Panc1 (cell line): ENCODE data around the gene FUT3. TPM values are rescaled to one million over a fixed set of nuclear protein-coding genes. Genes with fewer than 3 reads are reported as not detected.

Experiments used
- ATAC-seq: fragments of 200-7000 bp; cut with Tn5 transposase; 2 replicates; pipeline ENCODE4 v1.9.1; 2020; ENCODE audit warnings: mild to moderate bottlenecking, moderate library complexity
- BruUV-seq: library from RNA; stranded (reverse); fragments of 400-500 nt; replicated peaks from 2 replicates; lab custom pipeline; 2021; lab: Mats Ljungman, UMichigan
- CTCF ChIA-PET: fragments of 300-600 bp; sonication (Branson Sonifier 250); formaldehyde crosslinking; loops from one replicate; lab custom pipeline; 2022; ENCODE audit warnings: antibody characterized with exemption; lab: Charles Lee
- POLR2A ChIA-PET: fragments of 300-600 bp; sonication (Branson Sonifier 250); formaldehyde crosslinking; loops from one replicate; lab custom pipeline; 2022; ENCODE audit warnings: antibody characterized with exemption; lab: Charles Lee
- DNase-seq: peaks from one replicate; pipeline ENCODE4 v3.0.0-alpha.2; 2010; ENCODE audit warnings: low read depth, low spot score
- H3K27ac ChIP-seq: 2 replicates; pipeline ENCODE4 v1.5.1; 2011; ENCODE audit warnings: mild to moderate bottlenecking, low read length, inconsistent platforms
- H3K27me3 ChIP-seq: fragments of 200-500 bp; sonication (Bioruptor generic); 2 replicates; pipeline ENCODE4 v1.6.0; 2014; ENCODE audit warnings: low read length, inconsistent platforms; ENCODE audit not compliant: control insufficient read depth, insufficient read depth
- H3K36me3 ChIP-seq: fragments of 200-500 bp; sonication (Bioruptor generic); 2 replicates; pipeline ENCODE4 v1.5.1; 2014; ENCODE audit warnings: inconsistent platforms, mild to moderate bottlenecking, low read length, moderate library complexity; ENCODE audit not compliant: control insufficient read depth, insufficient read depth
- H3K4me1 ChIP-seq: 2 replicates; pipeline ENCODE4 v1.5.1; 2011; ENCODE audit warnings: inconsistent platforms, mild to moderate bottlenecking, low read length, moderate library complexity; ENCODE audit not compliant: control insufficient read depth, insufficient read depth
- H3K4me3 ChIP-seq, 2 experiments: 2 replicates each; pipeline ENCODE4 v1.5.1; 2011 to 2012; ENCODE audit warnings: low read depth in 2 of 2, low read length in 2 of 2, mild to moderate bottlenecking in 2 of 2, inconsistent platforms in 1 of 2, moderate library complexity in 1 of 2
- H3K9me3 ChIP-seq: fragments of 200-500 bp; sonication (Bioruptor generic); 2 replicates; pipeline ENCODE4 v1.5.1; 2014; ENCODE audit warnings: low read depth, mild to moderate bottlenecking, inconsistent platforms, low read length, moderate library complexity; ENCODE audit not compliant: control insufficient read depth, insufficient read depth
- POLR2AphosphoS5 ChIP-seq: IDR thresholded peaks from 2 replicates; pipeline ENCODE4 v1.6.1; 2012; ENCODE audit warnings: mild to moderate bottlenecking, low read depth, low read length, moderate library complexity
- SIN3A ChIP-seq: IDR thresholded peaks from 2 replicates; pipeline ENCODE4 v1.6.1; 2012; ENCODE audit warnings: low read depth, mild to moderate bottlenecking, low read length, moderate library complexity, borderline replicate concordance; ENCODE audit not compliant: insufficient read depth
- TCF7L2 ChIP-seq: IDR thresholded peaks from 2 replicates; pipeline ENCODE4 v1.6.1; 2011; ENCODE audit warnings: mild to moderate bottlenecking, low read depth, low read length, inconsistent platforms
- in situ Hi-C: cut with HindIII; loops from 2 replicates; pipeline ENCODE4 v1.10.0; 2016; ENCODE audit warnings: low sequenced_read_pairs, low pct_unique_long_range_greater_than_20kb
- intact Hi-C: fragments of 100-400 bp; cut with micrococcal nuclease; formaldehyde crosslinking; loops from one replicate; pipeline ENCODE4 v1.10.0; 2022; ENCODE audit not compliant: unreplicated experiment
- total RNA-seq: library from RNA; stranded (reverse); gene quantifications from one replicate; pipeline ENCODE4 v1.2.1, GENCODE V29; 2021; ENCODE audit not compliant: unreplicated experiment
- TF ChIP-seq, protein P1 (sequence below), 2 experiments: IDR thresholded peaks; 2 replicates each; pipeline ENCODE4 v1.6.1; 2011 to 2012; ENCODE audit warnings: low read depth in 2 of 2, control low read depth in 1 of 2, low read length in 1 of 2, mild to moderate bottlenecking in 1 of 2, moderate library complexity in 1 of 2; ENCODE audit not compliant: insufficient read depth in 1 of 2
- TF ChIP-seq, protein P2 (sequence below): fragments of 450-650 bp; IDR thresholded peaks from 2 replicates; pipeline ENCODE4 v1.5.1; 2017; ENCODE audit warnings: mild to moderate bottlenecking

Gene FUT3
- total RNA-seq, 1 experiment from 2014 or later = 0.36 TPM

- BruUV-seq = no TSS peak
- intact Hi-C loops = no loop called here
- no peak for ATAC-seq
Observed at GRCh38 chr19:5864725-5865486, 13.7 kb upstream of the FUT3 start.

GRCh38 chr19:5864013-5864720 lies 12.9 kb upstream of the FUT3 start:
- Histone ChIP-seq H3K27me3 (no peaks in the 10 kb centered on the region), H3K9me3 (no peaks in the 10 kb centered on the region), H3K4me1 (no peaks in the 10 kb centered on the region), H3K36me3 (no peaks in the 10 kb centered on the region), H3K27ac (no peak overlapping the region), H3K4me3 (no peak overlapping the region)
- no peak for TF ChIP-seq TCF7L2
- TF ChIP-seq, protein P1, sequence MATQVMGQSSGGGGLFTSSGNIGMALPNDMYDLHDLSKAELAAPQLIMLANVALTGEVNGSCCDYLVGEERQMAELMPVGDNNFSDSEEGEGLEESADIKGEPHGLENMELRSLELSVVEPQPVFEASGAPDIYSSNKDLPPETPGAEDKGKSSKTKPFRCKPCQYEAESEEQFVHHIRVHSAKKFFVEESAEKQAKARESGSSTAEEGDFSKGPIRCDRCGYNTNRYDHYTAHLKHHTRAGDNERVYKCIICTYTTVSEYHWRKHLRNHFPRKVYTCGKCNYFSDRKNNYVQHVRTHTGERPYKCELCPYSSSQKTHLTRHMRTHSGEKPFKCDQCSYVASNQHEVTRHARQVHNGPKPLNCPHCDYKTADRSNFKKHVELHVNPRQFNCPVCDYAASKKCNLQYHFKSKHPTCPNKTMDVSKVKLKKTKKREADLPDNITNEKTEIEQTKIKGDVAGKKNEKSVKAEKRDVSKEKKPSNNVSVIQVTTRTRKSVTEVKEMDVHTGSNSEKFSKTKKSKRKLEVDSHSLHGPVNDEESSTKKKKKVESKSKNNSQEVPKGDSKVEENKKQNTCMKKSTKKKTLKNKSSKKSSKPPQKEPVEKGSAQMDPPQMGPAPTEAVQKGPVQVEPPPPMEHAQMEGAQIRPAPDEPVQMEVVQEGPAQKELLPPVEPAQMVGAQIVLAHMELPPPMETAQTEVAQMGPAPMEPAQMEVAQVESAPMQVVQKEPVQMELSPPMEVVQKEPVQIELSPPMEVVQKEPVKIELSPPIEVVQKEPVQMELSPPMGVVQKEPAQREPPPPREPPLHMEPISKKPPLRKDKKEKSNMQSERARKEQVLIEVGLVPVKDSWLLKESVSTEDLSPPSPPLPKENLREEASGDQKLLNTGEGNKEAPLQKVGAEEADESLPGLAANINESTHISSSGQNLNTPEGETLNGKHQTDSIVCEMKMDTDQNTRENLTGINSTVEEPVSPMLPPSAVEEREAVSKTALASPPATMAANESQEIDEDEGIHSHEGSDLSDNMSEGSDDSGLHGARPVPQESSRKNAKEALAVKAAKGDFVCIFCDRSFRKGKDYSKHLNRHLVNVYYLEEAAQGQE (IDR thresholded peaks at IDR 0.05; ENCODE audit: insufficient read depth in 1 of 2, low read depth in 2 of 2, low read length in 1 of 2) = no peak
- TF ChIP-seq, protein P2, sequence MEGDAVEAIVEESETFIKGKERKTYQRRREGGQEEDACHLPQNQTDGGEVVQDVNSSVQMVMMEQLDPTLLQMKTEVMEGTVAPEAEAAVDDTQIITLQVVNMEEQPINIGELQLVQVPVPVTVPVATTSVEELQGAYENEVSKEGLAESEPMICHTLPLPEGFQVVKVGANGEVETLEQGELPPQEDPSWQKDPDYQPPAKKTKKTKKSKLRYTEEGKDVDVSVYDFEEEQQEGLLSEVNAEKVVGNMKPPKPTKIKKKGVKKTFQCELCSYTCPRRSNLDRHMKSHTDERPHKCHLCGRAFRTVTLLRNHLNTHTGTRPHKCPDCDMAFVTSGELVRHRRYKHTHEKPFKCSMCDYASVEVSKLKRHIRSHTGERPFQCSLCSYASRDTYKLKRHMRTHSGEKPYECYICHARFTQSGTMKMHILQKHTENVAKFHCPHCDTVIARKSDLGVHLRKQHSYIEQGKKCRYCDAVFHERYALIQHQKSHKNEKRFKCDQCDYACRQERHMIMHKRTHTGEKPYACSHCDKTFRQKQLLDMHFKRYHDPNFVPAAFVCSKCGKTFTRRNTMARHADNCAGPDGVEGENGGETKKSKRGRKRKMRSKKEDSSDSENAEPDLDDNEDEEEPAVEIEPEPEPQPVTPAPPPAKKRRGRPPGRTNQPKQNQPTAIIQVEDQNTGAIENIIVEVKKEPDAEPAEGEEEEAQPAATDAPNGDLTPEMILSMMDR = no peak
- BruUV-seq = no TSS peak
- no peak for DNase-seq
- intact Hi-C loops (no loop called here), in situ Hi-C loops (no loop called here)
- ChIA-PET POLR2A (no interaction called here), CTCF (interaction anchor here (1.0 kb wide), 1 partner anchor 60 kb away, joined by 3 read pairs; no protein-coding TSS in a partner anchor)
- ATAC-seq = no peak

More at GRCh38 chr19:5864725-5865486, 13.7 kb upstream of the FUT3 start:
- Histone ChIP-seq H3K27ac (no peak overlapping the region), H3K9me3 (no peaks in the 10 kb centered on the region), H3K36me3 (no peaks in the 10 kb centered on the region), H3K4me3 (no peak overlapping the region), H3K27me3 (no peaks in the 10 kb centered on the region), H3K4me1 (no peaks in the 10 kb centered on the region)
- in situ Hi-C loops = no loop called here
- no peak for DNase-seq
- ChIA-PET POLR2A (no interaction called here), CTCF (no interaction called here)
- TF ChIP-seq, protein P1 (IDR thresholded peaks at IDR 0.05; ENCODE audit: insufficient read depth in 1 of 2, low read depth in 2 of 2, low read length in 1 of 2) = no peak
- TF ChIP-seq TCF7L2 = no peak
- TF ChIP-seq POLR2AphosphoS5 = no peak
- no peak for TF ChIP-seq SIN3A
- TF ChIP-seq, protein P2 = no peak
